GM12878 (cell line): ENCODE results near the gene ATP2B1. TPM values are rescaled to one million over a fixed set of nuclear protein-coding genes. Genes with fewer than 3 reads are reported as not detected.

Experiments
- ASH2L ChIP-seq: fragments of 300-600, 200-600 bp; sonication (generic); IDR thresholded peaks from 2 replicates; pipeline ENCODE4 v1.6.1; 2017; ENCODE audit warnings: low read depth, mild to moderate bottlenecking, borderline replicate concordance
- ATF3 ChIP-seq: IDR thresholded peaks from 2 replicates; pipeline ENCODE4 v1.6.1; 2011; ENCODE audit warnings: low read depth, mild to moderate bottlenecking, low read length, moderate library complexity, borderline replicate concordance; ENCODE audit errors: extremely low read depth
- BCLAF1 ChIP-seq: fragments of 450-650 bp; IDR thresholded peaks from 2 replicates; pipeline ENCODE4 v1.6.1; 2017; ENCODE audit warnings: antibody characterized with exemption, mild to moderate bottlenecking, moderate library complexity
- CHD1 ChIP-seq: IDR thresholded peaks from 2 replicates; pipeline ENCODE4 v1.6.1; 2012; ENCODE audit warnings: low read depth, low read length, improper control_type of control experiment
- CREB1 ChIP-seq: IDR thresholded peaks from 2 replicates; pipeline ENCODE4 v1.6.1; 2012; ENCODE audit warnings: low read depth, mild to moderate bottlenecking, inconsistent platforms
- CTCF ChIP-seq, 3 experiments: IDR thresholded peaks in 2 of 3; conservative IDR thresholded peaks in 1 of 3; 2 replicates each; pipeline ENCODE4 v1.5.1; 2011; ENCODE audit warnings: low read depth in 3 of 3, low read length in 3 of 3, mild to moderate bottlenecking in 3 of 3, control low read depth in 2 of 3, moderate library complexity in 2 of 3, inconsistent platforms in 1 of 3, mixed read lengths in 1 of 3; ENCODE audit not compliant: control insufficient read depth in 2 of 3, insufficient read depth in 1 of 3; ENCODE audit errors: extremely low read depth in 1 of 3
- HCFC1 ChIP-seq: fragments of 150-350 bp; IDR thresholded peaks from 2 replicates; pipeline ENCODE4 v1.6.1; 2014; ENCODE audit warnings: low read length
- IRF3 ChIP-seq: fragments of 450-650 bp; IDR thresholded peaks from 2 replicates; pipeline ENCODE4 v1.6.1; 2014; ENCODE audit warnings: mild to moderate bottlenecking
- MEF2B ChIP-seq: fragments of 450-650 bp; IDR thresholded peaks from 2 replicates; pipeline ENCODE4 v1.6.1; 2018; ENCODE audit warnings: mild to moderate bottlenecking, moderate library complexity; ENCODE audit not compliant: partially characterized antibody, poor library complexity, severe bottlenecking
- NFYB ChIP-seq: IDR thresholded peaks from 2 replicates; pipeline ENCODE4 v1.6.1; 2011; ENCODE audit warnings: low read depth, mild to moderate bottlenecking, low read length, improper control_type of control experiment, moderate library complexity; ENCODE audit not compliant: insufficient read depth
- PAX8 ChIP-seq: fragments of 450-650 bp; IDR thresholded peaks from 2 replicates; pipeline ENCODE4 v1.6.1; 2017; ENCODE audit warnings: mild to moderate bottlenecking, moderate library complexity
- RAD51 ChIP-seq: fragments of 450-650 bp; IDR thresholded peaks from 2 replicates; pipeline ENCODE4 v1.6.1; 2016; ENCODE audit warnings: moderate library complexity, mild to moderate bottlenecking, inconsistent platforms
- RUNX3 ChIP-seq: IDR thresholded peaks from 2 replicates; pipeline ENCODE4 v1.6.1; 2012; ENCODE audit warnings: low read length, inconsistent platforms
- SUZ12 ChIP-seq: fragments of 200-600 bp; sonication (generic); IDR thresholded peaks from one replicate; pipeline ENCODE4 v1.6.1; 2018; ENCODE audit warnings: antibody characterized with exemption, mild to moderate bottlenecking; ENCODE audit not compliant: unreplicated experiment
- TARDBP ChIP-seq: IDR thresholded peaks from 2 replicates; pipeline ENCODE4 v1.6.1; 2016; ENCODE audit warnings: borderline replicate concordance
- TCF12 ChIP-seq: IDR thresholded peaks from 2 replicates; pipeline ENCODE4 v1.6.1; 2011; ENCODE audit warnings: low read depth, mild to moderate bottlenecking, low read length
- polyA plus RNA-seq, 11 experiments: library from polyadenylated mRNA; depleted of rRNA in 4 of 11; unstranded in 6 of 11; stranded (reverse) in 5 of 11; fragments of >200 nt; fragmentation: Nextera tagmentation in 4 of 11; fragmentation: Illumina TruSeq in 1 of 11; extraction: Ambion mirVana in 4 of 11; extraction: Trizol in 1 of 11; gene quantifications; 1 replicate in 1 of 11; 2 replicates in 10 of 11; pipeline versions ENCODE4 v1.2.1 to v1.2.3, GENCODE V29; 2011 to 2016; ENCODE audit warnings: inconsistent platforms in 2 of 11, missing spikeins in 2 of 11, low read depth in 1 of 11
- total RNA-seq, 4 experiments: library from RNA; depleted of rRNA in 3 of 4; stranded (reverse); fragments of >200 nt in 3 of 4; fragmentation: Illumina TruSeq in 1 of 4; extraction: Trizol in 1 of 4; gene quantifications; 2 replicates each; pipeline versions ENCODE4 v1.2.1 to v1.2.3, GENCODE V29; 2013 to 2021

Gene ATP2B1
- total and polyA plus RNA-seq, 10 of the 15 experiments (the other 5 are each of a cell fraction or from before 2014, with no cell fraction given) = 15.9 to 67.8 (median 48.5) TPM

- TF ChIP-seq BCLAF1 (no peak), ASH2L (no peak), CTCF (IDR thresholded peaks at IDR 0.05 in 2 of 3, conservative IDR thresholded peaks at IDR 0.05 in 1 of 3; ENCODE audit: control insufficient read depth in 2 of 3, extremely low read depth in 1 of 3, insufficient read depth in 1 of 3, low read depth in 3 of 3, low read length in 3 of 3) (no peak), RAD51 (peak; percentile 54; the same call in 1 of the 2 replicates), MEF2B (peak; percentile 65), ATF3 (no peak), TCF12 (peak; percentile 48; the same call in 1 of the 2 replicates), TARDBP (peak; percentile 50; the same call in 1 of the 2 replicates), PAX8 (peak; percentile 19; the same call in 1 of the 2 replicates), HCFC1 (no peak), NFYB (no peak), RUNX3 (peak; percentile 92), CREB1 (no peak; the same call in none of the 2 replicates), CHD1 (no peak), IRF3 (no peak), SUZ12 (no peak)
Observed at GRCh38 chr12:89756585-89757398, 48.2 kb upstream of the ATP2B1 start (continued).
